Lower lobe of right lung (tissue), 2 donors: Measurements from ENCODE around the gene VN1R2. TPM values are rescaled to one million over a fixed set of nuclear protein-coding genes. Genes with fewer than 3 reads are reported as not detected.
"Not testable (repeated sequence)": the region's sequence is repeated elsewhere in the genome, so short reads cannot be mapped to it uniquely, and the experiment has no call there.

Experiments
- ATAC-seq, 2 donors: fragments of 200-7000 bp; cut with Tn5 transposase; one replicate each; pipeline ENCODE4 v1.9.1; 2020 to 2022; ENCODE audit warnings: mild to moderate bottlenecking in 2 of 2, moderate library complexity in 2 of 2
- DNase-seq: peaks from one replicate; pipeline ENCODE4 v3.0.0-alpha.2; 2020
- H3K27ac ChIP-seq: fragments of 200-600 bp; one replicate; pipeline ENCODE4 v1.8.0; 2022
- H3K27me3 ChIP-seq: fragments of 200-600 bp; one replicate; pipeline ENCODE4 v1.8.0; 2022; ENCODE audit warnings: low read depth
- H3K36me3 ChIP-seq: fragments of 200-600 bp; one replicate; pipeline ENCODE4 v1.8.0; 2022; ENCODE audit warnings: mild to moderate bottlenecking
- H3K4me1 ChIP-seq: fragments of 200-600 bp; one replicate; pipeline ENCODE4 v1.8.0; 2022
- H3K4me3 ChIP-seq: fragments of 200-600 bp; one replicate; pipeline ENCODE4 v1.8.0; 2022; ENCODE audit warnings: mild to moderate bottlenecking
- H3K9me3 ChIP-seq: fragments of 200-600 bp; one replicate; pipeline ENCODE4 v1.8.0; 2022
- intact Hi-C: fragments of 100-400 bp; cut with DNase I; formaldehyde crosslinking; loops from one replicate; pipeline ENCODE4 v1.11.0; 2022
- long read RNA-seq: library from polyadenylated mRNA; unstranded; transcript quantifications from one replicate; pipeline ENCODE4 v2.0.0, GENCODE V29; 2021
- total RNA-seq: library from RNA; stranded (reverse); fragmentation: NEBNext Ultra II Directional; extraction: Animal tissue kit (Norgen Biotek cat#: 25700); gene quantifications from one replicate; pipeline ENCODE4 v1.2.1, GENCODE V29; 2021
- TF ChIP-seq, protein P1 (sequence below): fragments of 200-600 bp; IDR thresholded peaks from one replicate; pipeline ENCODE4 v1.8.0; 2022; ENCODE audit warnings: antibody characterized with exemption, mild to moderate bottlenecking
- donor health status: DM: no; HTN: yes; CAD: no; lungs with severe emphysema.

The VN1R2 gene
- total RNA-seq = not detected
- long read RNA-seq = 0 reads

DNA sequence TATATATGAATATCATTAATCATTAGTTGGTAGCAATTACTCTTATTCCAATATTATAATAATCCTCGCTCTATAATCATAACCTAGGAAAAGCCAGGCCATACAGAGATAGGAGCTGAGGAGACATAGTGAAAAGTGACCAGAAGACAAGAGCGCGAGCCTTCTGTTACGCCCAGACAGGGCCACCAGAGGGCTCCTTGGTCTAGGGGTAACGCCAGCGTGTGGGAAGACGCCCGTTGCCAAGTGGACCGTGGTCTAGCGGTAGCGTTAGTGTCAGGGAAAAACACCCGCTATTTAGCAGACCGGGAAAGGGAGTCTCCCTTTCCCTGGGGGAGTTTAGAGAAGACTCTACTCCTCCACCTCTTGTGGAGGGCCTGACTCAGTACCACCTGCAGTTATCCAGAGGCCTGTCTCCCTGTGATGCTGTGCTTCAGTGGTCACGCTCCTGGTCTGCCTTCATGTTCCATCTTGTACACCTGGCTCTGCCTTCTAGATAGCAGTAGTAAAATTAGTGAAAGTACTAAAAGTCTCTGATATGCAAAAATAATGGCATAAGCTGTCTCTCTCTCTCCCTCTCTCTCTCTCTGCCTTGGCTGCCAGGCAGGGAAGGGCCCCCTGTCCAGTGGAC is at the start of gene VN1R2:
VN1R2 (plus strand) TSS at position 578 of the 628 bp plus-strand sequence. CDS start 84 bp downstream, outside the sequence.
- H3K9me3 ChIP-seq, H3K4me1 ChIP-seq, H3K36me3 ChIP-seq, H3K4me3 ChIP-seq, H3K27me3 ChIP-seq, intact Hi-C loops, H3K27ac ChIP-seq, DNase-seq, ATAC-seq: not testable (repeated sequence)

DNA sequence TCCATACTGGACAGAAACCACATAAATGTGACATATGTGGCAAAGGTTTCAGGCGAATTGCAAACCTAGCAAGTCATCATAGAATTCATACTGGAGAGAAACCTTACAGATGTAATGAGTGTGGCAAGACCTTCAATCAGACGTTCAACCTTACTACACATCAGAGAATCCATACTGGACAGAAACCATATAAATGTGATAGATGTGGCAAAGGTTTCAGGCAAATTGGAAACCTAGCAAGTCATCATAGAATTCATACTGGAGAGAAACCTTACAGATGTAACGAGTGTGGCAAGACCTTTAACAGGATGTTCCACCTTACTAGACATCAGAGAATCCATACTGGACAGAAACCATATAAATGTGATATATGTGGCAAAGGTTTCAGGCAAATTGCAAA is 46.5 kb upstream of the VN1R2 start:
- H3K4me3 ChIP-seq, H3K27ac ChIP-seq, ATAC-seq, H3K27me3 ChIP-seq, H3K4me1 ChIP-seq, DNase-seq, intact Hi-C loops: not testable (repeated sequence)
- H3K36me3 ChIP-seq = peaks cover 32% of the 10 kb centered on the region
- H3K9me3 ChIP-seq = peaks cover 100% of the 10 kb centered on the region

GRCh38 chr19:53212703-53213320 is 45.3 kb upstream of the VN1R2 start:
- Histone ChIP-seq H3K36me3 (peaks cover 26% of the 10 kb centered on the region), H3K4me3 (no peak overlapping the region), H3K27me3 (no peaks in the 10 kb centered on the region), H3K9me3 (peaks cover 100% of the 10 kb centered on the region), H3K4me1 (no peaks in the 10 kb centered on the region), H3K27ac (no peak overlapping the region)
- DNase-seq (no peak), ATAC-seq (no peak)
- intact Hi-C loops = no loop called here
- TF ChIP-seq, protein P1, sequence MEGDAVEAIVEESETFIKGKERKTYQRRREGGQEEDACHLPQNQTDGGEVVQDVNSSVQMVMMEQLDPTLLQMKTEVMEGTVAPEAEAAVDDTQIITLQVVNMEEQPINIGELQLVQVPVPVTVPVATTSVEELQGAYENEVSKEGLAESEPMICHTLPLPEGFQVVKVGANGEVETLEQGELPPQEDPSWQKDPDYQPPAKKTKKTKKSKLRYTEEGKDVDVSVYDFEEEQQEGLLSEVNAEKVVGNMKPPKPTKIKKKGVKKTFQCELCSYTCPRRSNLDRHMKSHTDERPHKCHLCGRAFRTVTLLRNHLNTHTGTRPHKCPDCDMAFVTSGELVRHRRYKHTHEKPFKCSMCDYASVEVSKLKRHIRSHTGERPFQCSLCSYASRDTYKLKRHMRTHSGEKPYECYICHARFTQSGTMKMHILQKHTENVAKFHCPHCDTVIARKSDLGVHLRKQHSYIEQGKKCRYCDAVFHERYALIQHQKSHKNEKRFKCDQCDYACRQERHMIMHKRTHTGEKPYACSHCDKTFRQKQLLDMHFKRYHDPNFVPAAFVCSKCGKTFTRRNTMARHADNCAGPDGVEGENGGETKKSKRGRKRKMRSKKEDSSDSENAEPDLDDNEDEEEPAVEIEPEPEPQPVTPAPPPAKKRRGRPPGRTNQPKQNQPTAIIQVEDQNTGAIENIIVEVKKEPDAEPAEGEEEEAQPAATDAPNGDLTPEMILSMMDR = no peak

DNA sequence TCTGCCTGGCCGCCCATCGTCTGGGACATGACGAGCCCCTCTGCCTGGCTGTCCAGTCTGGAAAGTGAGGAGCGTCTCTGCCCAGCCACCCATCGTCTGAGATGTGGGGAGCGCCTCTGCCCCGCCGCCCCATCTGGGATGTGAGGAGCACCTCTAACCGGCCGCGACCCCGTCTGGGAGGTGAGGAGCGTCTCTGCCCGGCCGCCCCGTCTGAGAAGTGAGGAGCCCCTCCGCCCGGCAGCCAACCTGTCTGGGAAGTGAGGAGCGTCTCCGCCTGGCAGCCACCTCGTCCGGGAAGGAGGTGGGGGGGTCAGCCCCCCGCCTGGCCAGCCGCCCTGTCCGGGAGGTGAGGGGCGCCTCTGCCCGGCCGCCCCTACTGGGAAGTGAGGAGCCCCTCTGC is 35.4 kb upstream of the VN1R2 start:
- H3K4me1 ChIP-seq, H3K36me3 ChIP-seq, H3K27me3 ChIP-seq, DNase-seq, intact Hi-C loops, H3K27ac ChIP-seq, H3K4me3 ChIP-seq, ATAC-seq: not testable (repeated sequence)
- H3K9me3 ChIP-seq = peaks cover 83% of the 10 kb centered on the region

DNA sequence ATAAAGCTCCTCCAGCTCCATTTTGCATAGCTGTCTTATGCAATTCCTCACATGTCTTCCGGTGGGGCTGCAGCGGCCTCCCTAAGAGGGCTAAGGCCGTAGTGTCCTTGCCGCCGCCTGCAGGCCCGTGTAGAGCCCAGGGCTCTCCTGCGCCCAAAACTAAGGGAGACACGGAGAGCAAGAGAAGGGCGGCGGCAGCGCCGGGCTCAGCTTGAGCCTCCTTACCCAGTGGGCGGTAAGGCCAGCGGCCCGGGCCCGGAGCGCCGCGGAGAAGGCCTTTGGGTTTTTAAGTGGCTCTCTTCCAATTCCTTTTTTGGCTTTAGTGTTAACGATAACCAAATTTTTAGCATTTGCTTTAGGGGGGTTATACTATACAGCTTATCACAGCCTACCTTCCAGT is 33.5 kb upstream of the VN1R2 start:
- intact Hi-C loops = no loop called here
- Histone ChIP-seq H3K4me3 (no peak overlapping the region), H3K9me3 (peaks cover 82% of the 10 kb centered on the region), H3K36me3 (no peaks in the 10 kb centered on the region), H3K27me3 (no peaks in the 10 kb centered on the region), H3K4me1 (no peaks in the 10 kb centered on the region), H3K27ac (no peak overlapping the region)
- TF ChIP-seq, protein P1 = no peak
- DNase-seq (no peak), ATAC-seq (no peak)

DNA sequence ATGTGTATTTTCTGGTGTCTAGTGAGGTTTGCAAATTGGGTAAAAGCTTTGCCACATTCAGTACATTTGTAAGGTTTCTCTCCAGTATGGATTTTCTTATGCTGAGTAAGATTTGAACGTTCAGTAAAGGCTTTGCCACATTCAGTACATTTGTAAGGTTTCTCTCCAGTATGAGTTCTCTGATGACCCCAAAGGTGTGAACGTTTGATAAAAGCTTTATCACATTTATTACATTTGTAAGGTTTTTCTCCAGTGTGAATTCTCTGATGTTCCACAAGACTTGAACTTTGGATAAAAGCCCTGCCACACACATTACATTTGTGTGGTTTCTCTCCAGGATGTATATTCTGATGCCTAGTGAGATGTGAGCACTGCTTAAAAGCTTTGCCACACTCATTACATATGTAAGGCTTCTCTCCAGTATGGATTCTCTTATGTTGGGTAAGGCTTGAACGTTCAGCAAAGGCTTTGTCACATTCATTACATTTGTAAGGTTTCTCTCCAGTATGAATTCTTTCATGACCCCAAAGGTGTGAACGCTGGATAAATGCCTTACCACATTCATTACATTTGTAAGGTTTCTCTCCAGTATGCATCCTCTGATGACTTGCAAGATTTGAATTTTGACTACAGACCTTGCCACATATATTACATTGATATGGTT is 20.8 kb upstream of the VN1R2 start:
- Histone ChIP-seq H3K27me3 (no peaks in the 10 kb centered on the region), H3K4me3 (no peak overlapping the region), H3K9me3 (peaks cover 100% of the 10 kb centered on the region), H3K27ac (no peak overlapping the region), H3K36me3 (peaks cover 27% of the 10 kb centered on the region), H3K4me1 (no peaks in the 10 kb centered on the region)
- TF ChIP-seq, protein P1 = no peak
- DNase-seq = no peak
- ATAC-seq = no peak
- intact Hi-C loops = no loop called here

- TF ChIP-seq, protein P1 = no peak
- DNase-seq = no peak
- no peak for ATAC-seq
- Histone ChIP-seq H3K27me3 (no peaks in the 10 kb centered on the region), H3K36me3 (peaks cover 52% of the 10 kb centered on the region), H3K4me3 (no peak overlapping the region), H3K27ac (no peak overlapping the region), H3K9me3 (peaks cover 76% of the 10 kb centered on the region), H3K4me1 (no peaks in the 10 kb centered on the region)
- intact Hi-C loops = no loop called here
Measured at GRCh38 chr19:53246498-53246897, 11.6 kb upstream of the VN1R2 start.
